ENCODE results near the gene RABGAP1.

RABGAP1 gene

GRCh38 chr9:122931226-122932121, 9.3 kb upstream of the RABGAP1 start, which contains the start of gene ZBTB26:
TSS of gene ZBTB26 (minus strand) at chr9:122931512. CDS start at chr9:122919934, 11,578 bp downstream.
- no peak for TF ChIP-seq CTCF (IDR thresholded peaks at IDR 0.05; ENCODE audit: extremely low read depth, missing control alignments)
- DNase-seq (ENCODE audit: low spot score), result peak; percentile 92

GRCh38 chr9:122936464-122936863, 4.4 kb upstream of the RABGAP1 start:
- no peak for DNase-seq (ENCODE audit: low spot score)
- TF ChIP-seq CTCF (IDR thresholded peaks at IDR 0.05; ENCODE audit: extremely low read depth, missing control alignments), result no peak

- no peak for DNase-seq (ENCODE audit: low spot score)
- TF ChIP-seq CTCF (IDR thresholded peaks at IDR 0.05; ENCODE audit: extremely low read depth, missing control alignments), result no peak
These were observed 3.9 kb upstream of the RABGAP1 start for GRCh38 chr9:122936883-122937282.

- no peak for DNase-seq (ENCODE audit: low spot score)
- TF ChIP-seq CTCF (IDR thresholded peaks at IDR 0.05; ENCODE audit: extremely low read depth, missing control alignments), result no peak
These were observed 1.2 kb upstream of the RABGAP1 start for GRCh38 chr9:122939601-122940000.

GRCh38 chr9:122940454-122940748, 419 bp upstream of the RABGAP1 start:
- no peak for DNase-seq (ENCODE audit: low spot score)
- no peak for TF ChIP-seq CTCF (IDR thresholded peaks at IDR 0.05; ENCODE audit: extremely low read depth, missing control alignments)

- DNase-seq (ENCODE audit: low spot score), result peak; percentile 10
- no peak for TF ChIP-seq CTCF (IDR thresholded peaks at IDR 0.05; ENCODE audit: extremely low read depth, missing control alignments)
These were observed 888 bp downstream of the RABGAP1 start for GRCh38 chr9:122941582-122942234.
